ENCODE measurements around the gene ZNF106. TPM values are rescaled to one million over a fixed set of nuclear protein-coding genes. Genes with fewer than 3 reads are reported as not detected.

Gene ZNF106
- total and polyA plus RNA-seq, 2 of the 4 experiments (the other 2 are of a cell fraction) = 19.2 to 87.5 TPM

DNA sequence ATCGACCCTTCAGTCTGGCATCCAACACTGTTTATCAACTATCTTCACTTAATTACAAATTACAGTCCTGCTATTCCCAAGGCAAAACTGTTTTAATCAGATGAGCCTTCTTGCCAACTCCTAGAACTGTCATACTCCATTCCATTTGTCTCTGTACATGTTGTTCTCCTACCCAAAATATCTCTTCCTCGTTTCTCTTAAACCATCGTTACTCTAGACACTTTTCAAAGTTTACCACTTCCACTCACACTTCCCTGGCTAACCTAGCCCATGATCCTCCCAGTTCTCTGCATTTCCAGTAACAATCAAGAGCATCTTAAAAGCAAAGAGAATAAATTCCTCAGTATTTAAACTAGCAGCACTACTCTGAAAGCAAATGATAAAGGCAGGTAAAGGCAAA is 19.9 kb downstream of the ZNF106 start:
- Histone ChIP-seq H2BK120ac (ENCODE audit: low read depth, low read length) (no peak overlapping the region), H4K5ac (ENCODE audit: low read depth, low read length) (no peak overlapping the region), H3K4ac (ENCODE audit: low read depth, low read length) (no peak overlapping the region), H4K8ac (ENCODE audit: low read depth in 2 of 2, low read length in 2 of 2) (no peak overlapping the region), H3K14ac (replicated peaks; ENCODE audit: low read depth, low read length) (no peak overlapping the region), H2BK15ac (ENCODE audit: low read depth, low read length) (no peak overlapping the region), H3K23ac (ENCODE audit: low read depth, low read length) (no peak overlapping the region), H2AK9ac (replicated peaks; ENCODE audit: low read depth, low read length, poor library complexity) (no peak overlapping the region), H2AFZ (replicated peaks; ENCODE audit: low read length, poor library complexity) (no peak overlapping the region), H2BK5ac (ENCODE audit: low read depth, low read length, poor library complexity, severe bottlenecking) (no peak overlapping the region), H3K27ac (ENCODE audit: insufficient read depth, low read length) (no peak overlapping the region), H3K4me2 (ENCODE audit: low read depth, low read length) (no peak overlapping the region), H4K91ac (ENCODE audit: insufficient read depth, low read depth, low read length) (no peak overlapping the region), H3K79me1 (ENCODE audit: low read depth in 1 of 2, low read length in 2 of 2) (peaks cover 29 to 51% of the 10 kb centered on the region in 2 experiments), H3K18ac (ENCODE audit: low read depth, low read length) (no peak overlapping the region), H2AK5ac (ENCODE audit: low read depth, low read length) (no peak overlapping the region), H3K4me3 (ENCODE audit: insufficient read depth, low read depth, low read length) (no peak overlapping the region), H3K9me1 (ENCODE audit: insufficient read depth, low read length) (no peaks in the 10 kb centered on the region), H3K4me1 (ENCODE audit: control insufficient read depth, insufficient read depth, low read length) (peaks cover 3% of the 10 kb centered on the region; the same call in 1 of the 2 replicates), H3K9me3 (ENCODE audit: control insufficient read depth, insufficient read depth, low read length) (no peaks in the 10 kb centered on the region), H3K9ac (ENCODE audit: low read depth, low read length) (no peak overlapping the region), H4K20me1 (ENCODE audit: insufficient read depth, low read length) (peaks cover 8% of the 10 kb centered on the region; the same call in 1 of the 2 replicates), H3K56ac (ENCODE audit: extremely low read depth, insufficient read depth, low read length) (no peak overlapping the region), H3K27me3 (ENCODE audit: control insufficient read depth, insufficient read depth, low read length) (no peaks in the 10 kb centered on the region), H3K36me3 (ENCODE audit: control insufficient read depth, insufficient read depth, low read length) (peaks cover 6% of the 10 kb centered on the region), H2BK20ac (ENCODE audit: low read depth, low read length) (no peak overlapping the region)
- TF ChIP-seq RCOR1 (IDR thresholded peaks at IDR 0.05; ENCODE audit: insufficient replicate concordance, low read length) (no peak), MXI1 (IDR thresholded peaks at IDR 0.05; ENCODE audit: borderline replicate concordance, low read depth, low read length) (no peak), MAFK (IDR thresholded peaks at IDR 0.05; ENCODE audit: low read depth, low read length) (no peak)
- TF ChIP-seq, protein P1, sequence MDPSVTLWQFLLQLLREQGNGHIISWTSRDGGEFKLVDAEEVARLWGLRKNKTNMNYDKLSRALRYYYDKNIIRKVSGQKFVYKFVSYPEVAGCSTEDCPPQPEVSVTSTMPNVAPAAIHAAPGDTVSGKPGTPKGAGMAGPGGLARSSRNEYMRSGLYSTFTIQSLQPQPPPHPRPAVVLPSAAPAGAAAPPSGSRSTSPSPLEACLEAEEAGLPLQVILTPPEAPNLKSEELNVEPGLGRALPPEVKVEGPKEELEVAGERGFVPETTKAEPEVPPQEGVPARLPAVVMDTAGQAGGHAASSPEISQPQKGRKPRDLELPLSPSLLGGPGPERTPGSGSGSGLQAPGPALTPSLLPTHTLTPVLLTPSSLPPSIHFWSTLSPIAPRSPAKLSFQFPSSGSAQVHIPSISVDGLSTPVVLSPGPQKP (IDR thresholded peaks at IDR 0.05; ENCODE audit: borderline replicate concordance, low read depth, low read length) = no peak
- TF ChIP-seq, protein P2, sequence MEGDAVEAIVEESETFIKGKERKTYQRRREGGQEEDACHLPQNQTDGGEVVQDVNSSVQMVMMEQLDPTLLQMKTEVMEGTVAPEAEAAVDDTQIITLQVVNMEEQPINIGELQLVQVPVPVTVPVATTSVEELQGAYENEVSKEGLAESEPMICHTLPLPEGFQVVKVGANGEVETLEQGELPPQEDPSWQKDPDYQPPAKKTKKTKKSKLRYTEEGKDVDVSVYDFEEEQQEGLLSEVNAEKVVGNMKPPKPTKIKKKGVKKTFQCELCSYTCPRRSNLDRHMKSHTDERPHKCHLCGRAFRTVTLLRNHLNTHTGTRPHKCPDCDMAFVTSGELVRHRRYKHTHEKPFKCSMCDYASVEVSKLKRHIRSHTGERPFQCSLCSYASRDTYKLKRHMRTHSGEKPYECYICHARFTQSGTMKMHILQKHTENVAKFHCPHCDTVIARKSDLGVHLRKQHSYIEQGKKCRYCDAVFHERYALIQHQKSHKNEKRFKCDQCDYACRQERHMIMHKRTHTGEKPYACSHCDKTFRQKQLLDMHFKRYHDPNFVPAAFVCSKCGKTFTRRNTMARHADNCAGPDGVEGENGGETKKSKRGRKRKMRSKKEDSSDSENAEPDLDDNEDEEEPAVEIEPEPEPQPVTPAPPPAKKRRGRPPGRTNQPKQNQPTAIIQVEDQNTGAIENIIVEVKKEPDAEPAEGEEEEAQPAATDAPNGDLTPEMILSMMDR (conservative IDR thresholded peaks at IDR 0.05; ENCODE audit: low read depth, low read length) = no peak
- dilution Hi-C loops (cut with HindIII; ENCODE audit: low sequenced_read_pairs, unreplicated experiment) = no loop called here
- intact Hi-C loops (cut with micrococcal nuclease) = loop anchor here (2.0 to 5.0 kb wide), 2 partner anchors 44 to 389 kb away; no protein-coding TSS in a partner anchor
- CTCF ChIA-PET = interaction anchor here (0.6 kb wide), 1 partner anchor 151 kb away, joined by 3 read pairs; no protein-coding TSS in a partner anchor
- in situ Hi-C loops (cut with MboI; ENCODE audit: low sequenced_read_pairs) = no loop called here
- POLR2A ChIA-PET (ENCODE audit: unreplicated experiment) = no interaction called here
- BruUV-seq (replicated peaks) = no TSS peak
- DNase-seq = no peak
- ATAC-seq (ENCODE audit: low read depth) = no peak
- WGBS, 2 experiments (ENCODE audit: extremely low coverage in 2 of 2, insufficient read length in 1 of 2) = 67 to 100% methylated on average over 1 to 2 of the region's 3 CpGs
